ENCODE results near the gene CDKN2C.

The CDKN2C gene

DNA sequence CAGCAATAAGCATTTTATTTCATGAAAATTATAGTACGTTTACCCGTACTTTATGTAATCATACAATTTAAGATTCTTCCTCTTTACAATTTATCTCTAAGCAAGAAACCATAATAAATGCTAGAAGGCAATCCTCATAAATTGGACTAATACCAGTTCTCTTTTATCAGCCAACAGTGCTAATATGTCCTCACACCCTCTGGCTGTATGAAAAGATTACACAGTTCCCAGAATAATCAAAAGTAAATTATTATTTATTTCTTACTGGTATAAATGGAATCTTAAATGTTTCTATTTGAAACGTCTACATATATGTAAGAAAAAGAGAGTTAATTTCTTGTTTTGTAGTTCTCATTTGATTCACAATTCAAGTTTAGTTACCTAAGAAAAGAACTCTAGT, 3.1 kb upstream of the CDKN2C start:
- no peak for DNase-seq

DNA sequence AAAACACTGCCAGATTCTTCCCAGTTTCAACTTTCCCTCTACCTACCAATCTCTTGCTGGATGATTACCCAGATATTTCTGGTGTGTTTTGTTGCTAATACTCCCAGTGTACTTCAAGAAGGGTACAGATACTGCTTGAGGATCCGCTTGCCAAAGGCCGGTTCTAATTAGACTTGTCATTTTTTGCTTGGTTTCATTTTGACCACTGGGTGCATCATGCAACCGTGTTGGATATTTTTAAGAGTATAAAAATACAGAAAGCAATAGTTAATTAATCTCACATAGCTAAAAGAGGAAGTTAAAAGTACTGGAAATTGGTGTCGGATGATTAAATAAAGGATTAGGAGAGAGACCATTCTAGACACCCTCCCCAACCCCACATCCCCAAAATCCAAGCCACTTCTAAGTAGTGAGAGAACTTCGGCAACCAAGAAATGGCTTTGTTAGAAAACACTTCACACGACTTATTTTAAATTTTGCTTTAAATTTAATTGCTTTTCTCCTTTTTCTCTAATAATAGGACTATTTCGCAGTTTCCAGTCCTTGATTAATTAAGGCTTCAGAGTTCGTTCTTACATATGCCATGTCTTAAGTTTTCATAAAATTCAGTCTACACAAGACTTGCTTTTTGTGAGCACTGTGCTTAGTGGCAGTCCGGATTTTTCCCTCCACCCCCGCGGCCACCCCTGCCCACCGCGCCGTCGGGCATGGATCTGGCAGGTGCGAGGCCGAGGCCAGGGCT, 2.5 kb upstream of the CDKN2C start:
- DNase-seq: no peak

DNA sequence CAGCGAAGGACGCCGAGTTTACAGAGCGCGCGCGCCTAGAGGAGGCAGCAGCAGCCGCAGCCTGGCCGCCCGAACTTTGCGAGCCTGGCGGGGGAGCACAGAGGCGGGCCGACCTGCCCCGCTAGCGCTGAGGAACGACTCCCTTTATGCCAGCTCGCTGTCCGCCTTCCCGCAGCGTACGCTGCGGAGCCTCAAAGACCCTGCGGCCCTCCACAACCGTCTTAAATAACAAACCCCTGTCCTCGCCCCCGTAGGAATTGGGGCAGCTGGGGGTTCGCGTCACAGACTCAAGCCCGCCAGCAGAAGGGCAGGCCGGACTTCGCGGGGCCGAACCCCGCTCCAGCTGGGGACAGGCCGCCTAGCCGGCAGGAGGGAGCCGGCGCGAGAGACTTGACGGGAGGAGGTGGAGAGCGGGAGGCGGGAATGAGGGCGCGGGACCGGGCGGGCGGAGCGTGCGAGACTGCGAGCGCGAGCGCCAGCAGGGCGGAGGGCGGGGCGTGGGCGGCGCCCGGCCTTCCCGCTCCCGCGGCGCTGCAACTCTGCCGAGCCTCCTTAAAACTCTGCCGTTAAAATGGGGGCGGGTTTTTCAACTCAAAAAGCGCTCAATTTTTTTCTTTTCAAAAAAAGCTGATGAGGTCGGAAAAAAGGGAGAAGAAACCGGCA, 1.8 kb upstream of the CDKN2C start:
- peak; percentile 85 for DNase-seq

DNA sequence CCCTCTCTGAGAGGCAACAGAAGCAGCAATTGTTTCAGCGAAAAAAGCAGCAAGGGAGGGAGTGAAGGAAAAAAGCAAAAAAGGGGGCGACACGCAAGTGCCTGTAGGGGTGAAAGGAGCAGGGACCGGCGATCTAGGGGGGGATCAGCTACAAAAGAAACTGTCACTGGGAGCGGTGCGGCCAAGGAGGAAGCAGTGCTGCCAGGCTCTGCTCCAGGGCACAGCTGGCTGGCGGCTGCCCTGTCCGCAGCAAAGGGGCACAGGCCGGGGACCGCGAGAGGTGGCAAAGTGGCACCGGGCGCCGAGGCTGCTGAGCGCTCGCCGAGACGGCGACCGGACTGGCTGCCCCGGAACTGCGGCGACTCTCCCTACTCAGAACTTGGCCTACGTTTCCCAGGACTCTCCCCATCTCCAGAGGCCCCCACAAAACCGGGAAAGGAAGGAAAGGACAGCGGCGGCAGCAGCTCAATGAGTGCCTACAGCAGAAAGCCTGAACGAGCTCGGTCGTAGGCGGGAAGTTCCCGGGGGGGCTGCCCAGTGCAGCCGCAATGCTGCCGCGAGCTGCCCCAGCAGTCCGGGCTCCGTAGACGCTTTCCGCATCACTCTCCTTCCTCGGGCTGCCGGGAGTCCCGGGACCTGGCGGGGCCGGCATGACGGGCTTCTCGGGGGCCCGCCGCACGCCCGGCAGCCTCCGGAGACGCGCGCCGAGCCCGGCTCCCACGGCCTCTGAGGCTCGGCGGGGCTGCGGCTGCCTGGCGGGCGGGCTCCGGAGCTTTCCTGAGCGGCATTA, 1.0 kb upstream of the CDKN2C start:
- peak; percentile 41 for DNase-seq

DNA sequence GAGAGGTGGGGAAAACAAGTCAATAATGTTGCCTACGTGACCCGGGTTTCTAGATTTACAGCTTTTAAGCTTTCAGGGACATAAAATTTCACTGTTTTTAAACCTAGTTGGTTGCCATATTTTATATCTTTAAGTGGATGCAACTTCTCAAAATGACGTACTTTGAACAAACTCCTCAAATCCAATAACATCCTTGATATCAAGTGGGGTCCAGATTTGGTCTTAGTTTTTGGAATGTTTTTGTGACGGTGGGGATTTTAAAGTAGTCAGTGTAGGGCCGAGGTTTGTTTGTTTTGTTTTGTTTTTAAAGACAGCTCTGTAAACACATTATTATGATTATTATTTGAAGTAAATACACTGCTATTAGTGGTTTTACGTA, 453 bp downstream of the CDKN2C start:
- no peak for DNase-seq

DNA sequence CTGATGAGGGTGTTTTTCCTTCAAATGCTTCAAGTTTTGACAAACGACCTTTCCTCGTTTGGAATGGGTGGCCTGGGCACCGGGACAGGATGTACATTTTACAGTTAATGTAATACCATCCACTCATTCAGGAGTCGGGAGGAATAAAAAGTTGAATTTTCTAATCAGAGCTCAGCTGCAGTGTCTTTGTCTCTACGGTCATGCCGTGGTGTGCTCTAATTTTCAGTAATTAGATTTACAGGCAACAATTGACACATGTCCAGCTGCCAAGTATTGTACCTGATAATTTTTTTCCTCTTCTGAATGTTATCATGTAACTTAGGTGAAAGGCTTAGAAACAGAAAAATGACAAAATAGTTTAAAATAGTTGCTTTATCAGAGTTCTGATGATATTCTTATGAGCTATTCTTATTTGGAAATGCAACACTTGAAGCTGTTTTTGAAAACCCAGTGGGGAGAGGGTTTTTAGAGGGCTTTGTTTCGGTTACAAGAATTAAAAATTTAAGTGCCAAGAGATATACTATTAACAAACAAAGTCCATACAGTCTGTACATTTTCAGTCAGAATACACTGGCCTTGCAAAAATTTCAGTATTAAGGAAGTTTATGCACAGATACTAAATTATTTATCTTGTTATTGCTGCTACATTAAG, 1.0 kb downstream of the CDKN2C start:
- DNase-seq: no peak

DNA sequence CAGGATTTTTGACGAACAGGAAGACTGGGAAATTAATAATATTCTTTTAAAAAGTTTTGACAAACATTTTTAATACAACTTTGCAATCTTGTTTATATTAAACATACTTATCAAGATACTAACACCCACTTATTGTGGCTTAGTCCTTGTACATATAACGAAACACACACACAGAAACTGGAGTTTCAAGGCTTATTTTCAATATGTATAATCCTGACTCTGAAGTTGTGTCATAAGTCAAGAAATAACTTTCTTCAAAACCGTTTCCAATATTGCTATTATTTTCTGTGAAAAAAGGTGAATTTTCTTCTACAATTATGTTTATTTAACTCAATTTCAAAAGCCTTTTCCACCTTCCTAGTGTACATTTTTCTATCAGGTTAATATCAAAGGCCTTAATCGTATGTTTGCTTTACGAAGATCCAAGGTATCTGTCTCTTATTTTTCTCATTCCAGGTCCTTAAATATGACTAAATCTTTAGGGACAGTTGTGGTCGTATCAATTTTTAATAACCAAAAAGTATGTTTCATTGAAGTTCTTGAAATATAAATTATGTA, 1.8 kb downstream of the CDKN2C start:
- DNase-seq: peak; percentile 67

DNA sequence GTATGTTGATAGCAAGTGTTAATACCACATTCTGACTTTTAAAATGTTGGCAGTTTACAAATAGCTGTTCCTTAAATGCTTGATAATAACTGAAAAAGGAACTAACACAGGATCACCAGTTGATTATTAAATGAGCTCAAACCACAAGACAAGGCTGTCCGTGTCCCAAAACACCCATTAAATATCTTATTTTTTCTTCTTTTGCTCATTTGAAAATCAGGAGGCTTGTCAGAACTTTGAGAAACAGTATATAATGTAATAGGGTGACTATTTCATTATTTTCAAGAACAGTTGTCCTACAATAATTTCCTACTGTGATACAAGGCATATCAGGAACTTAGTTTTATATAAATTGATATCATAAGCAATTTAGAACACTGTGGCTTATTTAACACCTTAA, 2.7 kb downstream of the CDKN2C start:
- DNase-seq: no peak

DNA sequence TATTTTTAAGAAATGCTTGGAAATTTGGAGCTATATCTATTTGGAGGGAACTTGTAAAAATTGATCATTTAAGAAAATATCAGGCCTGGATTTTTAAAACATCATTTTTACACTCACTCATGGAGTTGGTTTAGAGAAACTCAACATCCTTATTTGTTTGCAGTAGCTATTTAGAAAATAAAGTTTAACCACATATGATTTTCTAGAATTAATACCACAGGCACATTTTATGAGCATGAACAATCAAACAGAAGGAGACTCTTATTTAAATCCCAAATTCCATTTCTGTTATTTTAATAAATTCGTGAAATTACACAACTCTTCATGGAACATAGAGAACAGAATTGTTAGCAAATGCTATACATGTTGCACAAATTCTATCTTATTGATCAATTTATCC, 3.2 kb downstream of the CDKN2C start:
- no peak for DNase-seq

DNA sequence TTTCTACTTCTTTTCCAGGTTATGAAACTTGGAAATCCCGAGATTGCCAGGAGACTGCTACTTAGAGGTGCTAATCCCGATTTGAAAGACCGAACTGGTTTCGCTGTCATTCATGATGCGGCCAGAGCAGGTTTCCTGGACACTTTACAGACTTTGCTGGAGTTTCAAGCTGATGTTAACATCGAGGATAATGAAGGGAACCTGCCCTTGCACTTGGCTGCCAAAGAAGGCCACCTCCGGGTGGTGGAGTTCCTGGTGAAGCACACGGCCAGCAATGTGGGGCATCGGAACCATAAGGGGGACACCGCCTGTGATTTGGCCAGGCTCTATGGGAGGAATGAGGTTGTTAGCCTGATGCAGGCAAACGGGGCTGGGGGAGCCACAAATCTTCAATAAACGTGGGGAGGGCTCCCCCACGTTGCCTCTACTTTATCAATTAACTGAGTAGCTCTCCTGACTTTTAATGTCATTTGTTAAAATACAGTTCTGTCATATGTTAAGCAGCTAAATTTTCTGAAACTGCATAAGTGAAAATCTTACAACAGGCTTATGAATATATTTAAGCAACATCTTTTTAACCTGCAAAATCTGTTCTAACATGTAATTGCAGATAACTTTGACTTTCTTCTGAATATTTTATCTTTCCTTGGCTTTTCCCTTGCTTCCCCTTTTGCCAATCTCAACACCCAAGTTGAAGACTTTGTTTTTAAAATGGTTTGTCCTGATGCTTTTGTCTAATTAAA, 4.0 kb downstream of the CDKN2C start:
- DNase-seq: no peak

DNA sequence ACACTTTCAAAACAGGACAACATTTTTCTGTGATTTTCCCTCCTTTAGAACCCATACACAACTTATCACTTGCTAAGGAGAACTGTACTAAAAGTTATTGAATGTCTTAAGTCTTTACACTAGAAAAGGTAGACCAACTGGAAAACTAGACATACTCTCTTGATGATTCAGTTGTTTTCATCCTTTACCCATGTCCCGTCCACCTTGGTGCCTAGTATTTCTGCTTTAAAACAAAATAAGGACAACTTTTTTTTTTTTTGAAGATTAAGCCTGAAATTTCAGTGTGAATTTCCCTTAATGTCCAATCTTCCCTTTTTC, 4.5 kb downstream of the CDKN2C start:
- no peak for DNase-seq

DNA sequence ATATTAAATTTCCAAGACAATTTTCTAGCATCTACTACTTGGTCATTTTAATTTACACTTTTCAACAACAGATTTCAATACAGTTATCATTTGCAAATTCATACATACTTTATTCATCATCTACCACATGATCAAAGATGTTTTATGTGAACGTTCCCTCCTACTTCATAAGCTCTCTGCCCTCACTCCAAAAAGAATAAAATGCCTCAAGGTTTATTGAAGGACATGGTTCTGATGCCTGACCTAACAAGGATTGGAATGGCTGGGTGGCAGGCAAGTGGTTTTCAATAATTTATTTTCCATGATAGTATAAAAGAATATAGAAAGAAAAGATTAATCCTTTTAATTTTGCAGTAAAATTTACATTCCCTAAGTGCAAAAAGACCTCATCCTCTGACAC, 5.4 kb downstream of the CDKN2C start:
- no peak for DNase-seq

DNA sequence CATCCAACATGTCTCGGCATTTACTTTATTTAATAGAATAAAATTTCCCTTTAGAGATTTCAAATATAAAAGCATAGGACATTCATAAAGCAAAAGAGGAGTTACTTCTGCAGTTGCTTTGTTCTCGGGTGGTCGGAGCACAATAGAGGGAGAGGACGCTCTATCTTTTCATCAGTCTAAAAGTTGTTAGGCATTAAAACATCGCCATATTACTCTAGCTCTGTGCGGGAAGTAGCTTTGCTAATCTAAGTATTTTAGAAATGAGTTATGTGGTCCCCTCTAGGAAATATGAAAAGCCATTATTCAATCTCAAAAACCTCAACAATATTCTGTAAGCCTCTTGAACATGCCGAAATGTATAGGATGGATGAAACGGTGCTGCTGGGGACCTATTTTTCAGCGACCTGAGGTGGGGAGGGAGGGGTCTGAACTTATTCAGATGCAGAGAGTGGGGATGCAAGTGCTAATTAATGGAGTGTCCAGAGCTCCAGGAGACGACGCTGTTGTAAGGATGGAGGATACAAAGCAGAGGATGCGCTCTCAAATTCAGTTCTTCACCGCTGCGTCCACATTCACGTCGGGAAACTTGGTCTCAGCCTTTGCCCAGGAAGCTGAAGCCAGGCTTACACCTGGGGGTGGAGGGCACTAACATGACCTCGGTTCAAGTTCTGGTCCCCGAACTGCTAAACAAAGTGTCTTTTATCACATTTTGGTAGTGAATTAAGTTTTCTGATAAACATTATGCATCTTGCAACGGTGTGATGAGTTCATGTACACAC, 6.3 kb downstream of the CDKN2C start:
- peak; percentile 45 for DNase-seq

DNA sequence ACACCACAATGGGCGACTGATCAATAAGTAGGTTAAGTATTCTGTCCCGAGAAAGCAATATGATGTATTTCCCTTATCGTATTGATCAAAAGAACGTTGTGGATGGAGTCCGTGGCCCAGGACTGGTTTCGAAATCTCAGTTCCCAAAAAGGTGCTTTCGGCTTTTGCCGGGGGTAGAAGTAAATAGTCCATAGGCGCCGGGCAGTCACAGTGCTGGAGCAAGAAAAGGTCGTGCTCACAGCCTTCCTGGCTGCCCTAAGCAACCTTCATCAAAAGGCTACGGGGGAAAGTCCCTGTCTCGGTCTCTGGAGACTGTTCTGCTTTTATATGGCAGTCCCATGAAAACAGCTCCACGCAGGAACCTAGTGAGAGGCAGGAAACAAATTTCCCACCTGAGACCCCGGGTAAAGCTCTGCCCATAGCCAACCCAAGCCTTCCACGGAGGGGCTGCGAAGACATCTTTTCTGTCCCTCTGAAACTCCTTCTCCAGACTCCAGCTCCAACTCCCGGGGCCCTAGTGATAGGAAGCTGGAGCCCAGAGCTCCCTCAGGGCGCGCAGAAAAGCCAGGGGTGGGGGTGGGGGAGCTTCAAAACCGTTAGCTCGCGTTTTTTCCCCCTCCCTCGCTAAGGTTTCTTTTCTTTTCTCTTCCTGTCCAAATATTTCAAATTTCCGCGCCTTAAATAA, 7.0 kb downstream of the CDKN2C start:
- DNase-seq: peak; percentile 25

DNA sequence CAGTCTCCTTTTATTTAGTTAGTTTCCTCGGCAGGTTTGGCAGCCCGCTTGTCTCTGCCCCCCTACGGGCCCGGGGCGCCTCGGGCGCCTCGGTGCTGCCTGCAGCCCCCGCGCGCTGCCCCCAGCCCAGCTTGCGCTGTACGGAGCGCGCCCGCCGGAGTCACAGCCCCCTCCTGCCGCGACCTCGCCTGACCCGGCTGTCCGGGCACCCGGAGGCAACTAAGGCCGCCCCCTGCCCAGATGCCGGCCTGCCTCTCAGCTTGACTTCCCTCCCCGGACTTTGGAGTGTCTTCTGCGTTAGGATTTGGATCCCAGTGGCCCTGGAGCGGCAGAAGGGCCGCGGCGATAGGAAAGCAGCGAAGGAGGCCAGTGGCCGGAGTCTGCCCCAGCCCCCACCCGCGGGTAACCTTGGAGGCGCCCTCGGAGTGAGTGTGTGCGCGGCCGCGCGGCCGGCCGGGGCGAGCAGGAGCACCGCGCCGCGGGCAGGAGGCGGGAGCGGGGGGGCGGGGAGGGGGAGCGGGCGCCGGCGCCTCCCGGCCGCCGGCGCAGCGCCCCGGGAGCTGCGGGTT, 7.6 kb downstream of the CDKN2C start:
- DNase-seq: no peak

DNA sequence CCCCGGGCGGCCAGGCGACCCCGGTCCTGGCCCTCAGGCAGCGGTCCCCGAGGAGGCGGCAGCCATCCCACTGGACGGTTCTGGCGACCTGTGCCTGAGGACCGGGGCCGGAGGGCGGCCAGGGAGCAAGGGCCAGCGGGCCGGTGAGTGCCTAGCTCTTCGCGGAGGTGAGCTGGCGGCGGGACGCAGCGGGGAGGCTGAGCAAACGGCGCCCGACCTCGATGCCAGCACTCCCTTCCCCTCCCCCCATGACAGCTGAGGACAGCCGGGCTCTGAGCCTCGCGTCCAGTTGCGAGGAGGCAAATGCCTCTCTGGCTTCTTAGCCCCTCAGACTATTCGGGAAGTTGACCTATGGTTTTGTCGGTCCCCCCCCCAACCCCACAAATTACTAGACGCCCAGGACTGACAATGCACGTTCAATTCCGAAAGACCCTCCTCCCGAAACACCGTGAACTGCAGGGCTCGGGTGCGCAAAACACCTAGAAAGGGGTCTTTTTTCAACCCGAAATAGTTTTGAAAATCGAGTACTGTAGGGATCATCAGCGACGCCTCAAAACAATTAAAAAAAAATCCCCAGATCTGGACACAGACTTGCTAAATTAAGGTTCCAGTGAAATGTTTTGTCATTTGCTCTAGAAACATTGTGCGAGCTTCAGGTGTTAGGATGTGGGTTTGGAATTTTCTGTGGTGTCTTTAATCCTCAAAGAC, 8.3 kb downstream of the CDKN2C start:
- no peak for DNase-seq

DNA sequence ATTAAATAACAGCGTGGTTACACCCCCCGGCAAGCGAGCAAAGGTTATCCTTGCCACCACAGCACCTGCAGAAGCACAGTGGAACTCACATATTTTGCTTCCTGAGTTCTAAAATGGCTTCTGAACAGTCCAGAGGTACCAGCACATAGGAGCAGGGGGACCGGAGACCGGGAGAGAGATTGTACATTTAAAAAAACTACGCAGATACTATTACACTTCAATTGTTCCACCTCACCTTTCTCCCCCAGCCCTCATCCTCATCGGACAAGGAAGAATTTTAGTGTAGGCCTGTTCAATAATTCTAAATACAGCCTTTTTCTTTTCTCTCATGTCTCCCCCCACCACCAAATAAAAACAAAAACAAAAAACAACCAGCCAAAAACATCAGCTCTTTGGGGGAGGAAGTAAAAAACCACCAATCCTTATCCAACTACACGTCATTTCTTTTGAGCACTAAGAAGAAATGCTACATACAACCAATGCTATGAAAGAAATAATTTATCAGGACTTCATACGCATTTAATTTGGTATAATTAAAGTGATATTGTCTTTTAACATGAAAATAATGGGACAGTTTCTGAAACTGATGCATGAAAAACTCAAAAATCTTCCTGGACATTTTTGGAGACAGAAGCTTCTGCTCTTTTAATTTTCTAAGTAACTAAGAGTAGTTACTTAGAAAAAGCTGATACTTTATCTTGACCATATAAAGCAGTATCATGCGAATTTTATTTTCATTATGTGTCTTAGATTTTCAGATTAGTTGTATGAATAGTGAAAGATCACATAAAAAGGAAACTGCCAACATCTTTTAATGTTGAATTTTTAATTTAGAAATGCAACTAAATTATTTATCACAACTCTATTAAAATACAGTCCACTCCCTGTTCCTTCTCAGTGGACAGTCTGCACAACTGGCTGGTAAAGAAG, 9.1 kb downstream of the CDKN2C start:
- DNase-seq: no peak

DNA sequence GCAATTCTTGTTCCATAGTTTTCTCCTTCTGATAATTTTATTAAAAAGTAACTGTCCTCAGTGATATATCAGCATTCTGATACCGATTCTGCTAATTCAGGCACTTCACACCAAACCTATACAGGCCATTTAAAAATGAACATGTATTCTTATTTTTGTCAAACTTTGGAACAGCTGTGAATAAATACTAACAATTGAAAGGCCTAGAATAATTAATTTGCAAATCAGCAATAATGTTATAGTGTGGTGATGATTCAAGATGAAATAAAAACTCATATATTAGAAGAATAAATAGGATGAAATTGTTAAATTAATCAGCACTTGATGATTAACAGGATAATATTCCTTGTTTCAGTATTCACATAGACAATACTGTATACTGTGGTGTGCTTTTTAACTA, 9.9 kb downstream of the CDKN2C start:
- DNase-seq: no peak

DNA sequence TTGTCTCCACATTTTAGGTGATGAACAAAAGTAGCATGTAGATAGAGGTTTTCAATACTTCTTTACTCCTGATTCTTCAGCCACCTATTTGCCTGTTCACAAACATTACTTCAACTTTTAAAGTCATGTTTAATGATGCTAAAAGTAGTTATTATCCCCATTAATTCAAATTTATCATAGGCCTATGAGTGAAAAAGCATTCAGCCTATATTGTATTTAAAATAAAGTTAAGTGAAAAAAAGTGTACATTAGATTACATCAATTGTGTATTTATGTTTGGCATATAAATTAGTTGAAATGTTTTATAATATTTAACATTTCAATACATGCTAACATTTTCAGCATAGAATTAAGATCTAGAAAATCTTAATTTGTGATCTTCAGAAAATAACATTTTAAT, 10.5 kb downstream of the CDKN2C start:
- DNase-seq: no peak
